Gastroesophageal sphincter (tissue), 4 donors: ENCODE data around the gene CNNM2. TPM values are rescaled to one million over a fixed set of nuclear protein-coding genes. Genes with fewer than 3 reads are reported as not detected.
A peak's percentile ranks its signal among the peaks of the same experiment; 100 is the strongest.

ENCODE experiments used
- ATAC-seq: fragments of 150-250 bp; one replicate; pipeline ENCODE4 v1.9.1; 2016; ENCODE audit warnings: mild to moderate bottlenecking, moderate library complexity
- H3K27ac ChIP-seq, 4 donors: fragments of 200-600 bp; sonication (generic) in 3 of 4; 1 replicate in 3 of 4; 2 replicates in 1 of 4; pipeline ENCODE4 v1.5.1; 2016 to 2019
- H3K27me3 ChIP-seq: fragments of 200-600 bp; sonication (generic); one replicate; pipeline ENCODE4 v1.5.1; 2019
- H3K36me3 ChIP-seq, 2 donors: fragments of 200-600 bp; sonication (generic); one replicate each; pipeline ENCODE4 v1.5.1; 2019; ENCODE audit warnings: control low read depth in 1 of 2
- H3K4me1 ChIP-seq, 3 donors: fragments of 200-600 bp; sonication (generic); 1 replicate in 2 of 3; 2 replicates in 1 of 3; pipeline ENCODE4 v1.5.1; 2016 to 2019; ENCODE audit warnings: control low read depth in 2 of 3
- H3K4me3 ChIP-seq, 2 donors: fragments of 200-600 bp; sonication (generic); one replicate each; pipeline ENCODE4 v1.5.1; 2019; ENCODE audit warnings: mild to moderate bottlenecking in 1 of 2, moderate library complexity in 1 of 2
- H3K9me3 ChIP-seq, 3 donors: fragments of 200-600 bp; sonication (generic); one replicate each; pipeline ENCODE4 v1.5.1; 2017 to 2019; ENCODE audit warnings: control low read depth in 2 of 3
- CTCF ChIP-seq, 4 experiments: fragments of 200-600 bp in 2 of 4; fragments of 450-650 bp in 2 of 4; sonication (generic) in 1 of 4; IDR thresholded peaks; one replicate each; pipeline ENCODE4 v1.5.1; 2017 to 2019; ENCODE audit warnings: antibody characterized with exemption in 4 of 4, mild to moderate bottlenecking in 2 of 4, moderate library complexity in 2 of 4
- EP300 ChIP-seq: sonication (generic); formaldehyde crosslinking; IDR thresholded peaks from one replicate; pipeline ENCODE4 v1.6.1; 2017; ENCODE audit warnings: antibody characterized with exemption, mild to moderate bottlenecking
- POLR2A ChIP-seq, 2 donors: fragments of 450-650 bp; IDR thresholded peaks; one replicate each; pipeline ENCODE4 v1.6.1; 2017; ENCODE audit warnings: antibody characterized with exemption in 2 of 2, mild to moderate bottlenecking in 2 of 2, moderate library complexity in 1 of 2
- POLR2AphosphoS5 ChIP-seq: sonication (generic); formaldehyde crosslinking; IDR thresholded peaks from one replicate; pipeline ENCODE4 v1.6.1; 2017; ENCODE audit warnings: antibody characterized with exemption
- WGBS, 2 donors: methylation state at CpG; one replicate each; pipeline ENCODE4 v1.1.5; 2018; ENCODE audit warnings: low coverage in 1 of 2; 5-methylcytosine and 5-hydroxymethylcytosine counted together
- total RNA-seq, 4 donors: library from RNA; depleted of rRNA; stranded (reverse); fragments of >200 nt; gene quantifications; one replicate each; pipeline ENCODE4 v1.1.0, GENCODE V29; 2016

Gene CNNM2
- 10 to 100 TPM in 1 of 4 donors, 1 to 10 TPM in 3; 3.8 to 10.7 (median 7.5) TPM for total RNA-seq

GRCh38 chr10:102917962-102918816 is at the start of gene CNNM2:
Gene CNNM2, plus strand, starts transcription at chr10:102918294. Its CDS starts 187 bp downstream, at chr10:102918481.
- Histone ChIP-seq H3K9me3 (no peaks in the 10 kb centered on the region), H3K4me1 (peaks cover 0 to 53% (median 24%) of the 10 kb centered on the region in 3 donors), H3K4me3 (peak within 1 kb of the TSS; percentile 84 to 98), H3K27ac (peak within 1 kb of the TSS; percentile 47 to 93 (median 92)), H3K36me3 (no peaks in the 10 kb centered on the region), H3K27me3 (no peaks in the 10 kb centered on the region)
- TF ChIP-seq POLR2AphosphoS5: peak; percentile 49
- peak; percentile 38 to 39 for TF ChIP-seq POLR2A (IDR thresholded peaks at IDR 0.05)
- no peak for TF ChIP-seq EP300
- TF ChIP-seq CTCF (IDR thresholded peaks at IDR 0.05): peak in 1 of 4 experiments; percentile 26
- WGBS, 2 donors: 3% methylated on average over 7 of the region's 80 CpGs; no CpG with 5 or more reads in 1 of the 2 donors
- ATAC-seq: peak; percentile 98

DNA sequence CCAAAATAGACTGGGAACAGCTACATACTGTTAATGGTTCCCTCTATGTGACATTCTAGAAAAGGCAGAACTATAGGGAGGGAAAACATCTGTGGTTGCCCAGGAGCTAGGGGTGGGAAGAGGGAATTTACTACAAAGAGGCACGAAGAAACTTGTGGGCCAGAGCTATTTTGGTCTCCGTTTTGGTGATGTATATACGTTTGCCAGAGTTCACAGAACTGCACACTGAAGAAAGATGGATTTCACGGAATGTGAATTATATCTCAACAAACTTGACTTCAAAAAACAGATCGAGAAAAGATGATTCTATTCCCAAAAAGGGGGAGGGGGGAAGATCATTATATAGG is 49.2 kb upstream of the CNNM2 start:
- WGBS, 2 donors: 11 to 22% methylated on average over 4 to 5 of the region's 5 CpGs
- Histone ChIP-seq H3K9me3 (no peaks in the 10 kb centered on the region), H3K4me3 (peak overlapping the region; percentile 50 to 56), H3K36me3 (peaks cover 0 to 18% of the 10 kb centered on the region in 2 donors), H3K27me3 (no peaks in the 10 kb centered on the region), H3K27ac (peak overlapping the region in 3 of 4 donors; percentile 60 to 76 (median 65)), H3K4me1 (peaks cover 0 to 15% (median 5%) of the 10 kb centered on the region in 3 donors)
- no peak for ATAC-seq
- no peak for TF ChIP-seq EP300

DNA sequence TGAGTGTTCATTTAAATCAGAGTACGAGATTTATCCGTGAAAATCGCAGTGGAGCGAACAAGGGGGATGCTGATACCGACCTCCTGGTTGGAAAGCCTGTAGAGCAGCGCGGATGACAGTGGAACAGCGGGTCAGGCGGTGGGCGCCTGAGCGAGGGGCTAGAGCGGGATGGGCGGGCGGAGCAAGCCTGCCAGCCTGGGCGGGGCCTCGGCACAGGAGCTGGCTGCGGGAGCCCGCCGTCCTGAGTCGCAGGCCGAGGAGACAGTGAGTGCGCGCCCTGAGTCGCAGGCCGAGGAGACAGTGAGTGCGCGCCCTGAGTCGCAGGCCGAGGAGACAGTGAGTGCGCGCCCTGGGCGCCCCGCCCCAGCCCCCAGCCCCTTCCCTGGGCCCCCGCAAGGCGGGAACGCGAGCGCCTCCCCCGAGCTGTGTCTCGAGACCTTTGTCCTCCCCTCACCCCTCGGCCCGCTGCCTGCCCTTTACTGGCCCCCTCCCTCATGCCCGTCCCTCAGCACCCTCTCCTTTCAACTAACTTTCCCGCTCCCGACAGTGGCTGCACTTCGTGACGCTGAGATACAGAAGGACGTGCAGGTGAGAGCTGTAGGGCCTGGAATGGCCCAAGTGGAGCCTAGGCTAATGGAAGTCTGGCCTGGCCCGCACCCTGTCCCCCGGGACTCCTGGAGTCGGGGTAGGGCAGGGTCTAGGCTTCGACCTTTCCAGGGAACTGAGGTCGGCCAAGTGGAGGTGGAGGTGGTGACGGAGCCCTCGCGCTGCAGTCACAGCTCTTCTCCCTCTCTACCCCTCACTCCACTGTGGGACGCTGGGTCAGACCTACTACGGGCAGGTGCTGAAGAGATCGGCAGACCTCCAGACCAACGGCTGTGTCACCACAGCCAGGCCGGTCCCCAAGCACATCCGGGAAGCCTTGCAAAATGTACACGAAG is 48.6 kb upstream of the CNNM2 start, which contains the start of gene AS3MT:
AS3MT (plus strand) TSS at position 213 of the 941 bp plus-strand sequence; CDS start at position 336, 123 bp downstream.
- ATAC-seq: peak; percentile 89
- Histone ChIP-seq H3K4me1 (peaks cover 0 to 15% (median 5%) of the 10 kb centered on the region in 3 donors), H3K27ac (peak within 1 kb of the TSS; percentile 5 to 76 (median 62)), H3K27me3 (no peaks in the 10 kb centered on the region), H3K36me3 (peaks cover 0 to 24% of the 10 kb centered on the region in 2 donors), H3K4me3 (peak within 1 kb of the TSS; percentile 50 to 56), H3K9me3 (no peaks in the 10 kb centered on the region)
- TF ChIP-seq EP300: no peak
- TF ChIP-seq CTCF (IDR thresholded peaks at IDR 0.05): no peak
- TF ChIP-seq POLR2AphosphoS5: no peak
- peak in 1 of 2 donors; percentile 27 for TF ChIP-seq POLR2A (IDR thresholded peaks at IDR 0.05)
- whole genome bisulfite sequencing, 2 donors: 3% methylated on average over 18 of the region's 63 CpGs; no CpG with 5 or more reads in 1 of the 2 donors

DNA sequence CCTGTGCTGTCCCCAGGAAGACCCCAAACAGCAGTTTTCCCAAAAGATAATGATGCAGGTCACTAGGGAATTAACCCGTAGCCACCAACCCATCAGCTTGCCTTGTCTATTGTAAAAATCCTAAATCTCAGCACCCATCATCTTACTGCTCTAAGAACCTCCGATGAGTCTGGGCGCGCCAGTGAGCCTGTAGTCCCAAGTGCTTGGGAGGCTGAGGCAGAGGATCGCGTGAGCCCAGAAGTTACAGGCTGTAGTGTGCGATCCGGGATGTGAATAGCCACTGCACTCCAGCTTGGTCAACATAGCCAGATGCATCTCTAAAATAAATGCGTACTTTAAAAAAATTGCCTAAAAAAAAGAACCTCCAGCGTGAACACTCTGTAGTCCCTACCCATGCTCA is 47.9 kb upstream of the CNNM2 start:
- ATAC-seq: no peak
- peak overlapping the region in 1 of 4 donors; percentile 76 for H3K27ac ChIP-seq
- H3K9me3 ChIP-seq: no peaks in the 10 kb centered on the region
- TF ChIP-seq CTCF (IDR thresholded peaks at IDR 0.05) (no peak), POLR2A (IDR thresholded peaks at IDR 0.05) (no peak), POLR2AphosphoS5 (no peak), EP300 (no peak)
- peaks cover 0 to 29% of the 10 kb centered on the region in 2 donors for H3K36me3 ChIP-seq
- 82 to 100% methylated on average over 2 to 5 of the region's 10 CpGs for WGBS, 2 donors
- no peaks in the 10 kb centered on the region for H3K27me3 ChIP-seq
- peak overlapping the region in 1 of 2 donors; percentile 56 for H3K4me3 ChIP-seq
- peaks cover 0 to 15% (median 5%) of the 10 kb centered on the region in 3 donors for H3K4me1 ChIP-seq

- H3K27ac ChIP-seq: no peak overlapping the region
- H3K4me3 ChIP-seq: no peak overlapping the region
- 56 to 95% methylated on average over 1 to 3 of the region's 4 CpGs for WGBS, 2 donors
- TF ChIP-seq CTCF (IDR thresholded peaks at IDR 0.05) (no peak), POLR2A (IDR thresholded peaks at IDR 0.05) (no peak), EP300 (no peak), POLR2AphosphoS5 (no peak)
- H3K9me3 ChIP-seq: no peaks in the 10 kb centered on the region
- no peaks in the 10 kb centered on the region for H3K27me3 ChIP-seq
- peaks cover 0 to 39% of the 10 kb centered on the region in 2 donors for H3K36me3 ChIP-seq
- ATAC-seq: no peak
- peaks cover 0 to 15% (median 5%) of the 10 kb centered on the region in 3 donors for H3K4me1 ChIP-seq
These were observed 45.9 kb upstream of the CNNM2 start for GRCh38 chr10:102872163-102872562.
